SK-N-SH treated with all-trans-retinoic acid at 6 μM for 48 hours (cell line): ENCODE data around the gene SMAD3.

Experiments used
- ATAC-seq: fragments of 200-7000 bp; cut with Tn5 transposase; 3 replicates; pipeline ENCODE4 v1.9.1; 2020; ENCODE audit warnings: mild to moderate bottlenecking, moderate library complexity
- ARNTL ChIP-seq: fragments of 450-650 bp; formaldehyde crosslinking; IDR thresholded peaks from 2 replicates; pipeline ENCODE4 v1.5.0; 2020; ENCODE audit warnings: low read depth, mild to moderate bottlenecking, moderate library complexity, borderline replicate concordance
- BACH2 ChIP-seq: fragments of 250-450 bp; sonication (Bioruptor Pico); IDR thresholded peaks from 2 replicates; pipeline ENCODE4 v1.9.0; 2021; ENCODE audit warnings: mild to moderate bottlenecking, borderline replicate concordance
- CREB5 ChIP-seq: fragments of 250-450 bp; sonication (Bioruptor Pico); IDR thresholded peaks from 2 replicates; pipeline ENCODE4 v1.5.1; 2020; ENCODE audit warnings: low read depth, mild to moderate bottlenecking, moderate library complexity
- CSDC2 ChIP-seq: fragments of 250-450 bp; sonication (Bioruptor Pico); IDR thresholded peaks from 2 replicates; pipeline ENCODE4 v1.5.0; 2020; ENCODE audit warnings: mild to moderate bottlenecking, moderate library complexity
- CSRNP3 ChIP-seq: fragments of 250-450 bp; sonication (Bioruptor Pico); IDR thresholded peaks from 2 replicates; pipeline ENCODE4 v1.5.1; 2021; ENCODE audit warnings: mild to moderate bottlenecking, moderate library complexity
- ESRRG ChIP-seq: fragments of 250-450 bp; sonication (Bioruptor Pico); IDR thresholded peaks from 2 replicates; pipeline ENCODE4 v1.6.1; 2021; ENCODE audit warnings: mild to moderate bottlenecking
- GLIS3 ChIP-seq: fragments of 250-450 bp; sonication (Bioruptor Pico); IDR thresholded peaks from 2 replicates; pipeline ENCODE4 v1.5.0; 2020; ENCODE audit warnings: mild to moderate bottlenecking, moderate library complexity
- ISL1 ChIP-seq: fragments of 250-450 bp; sonication (Bioruptor Pico); IDR thresholded peaks from 2 replicates; pipeline ENCODE4 v2.1.2; 2022; ENCODE audit warnings: mild to moderate bottlenecking, moderate library complexity
- OSR1 ChIP-seq: fragments of 250-450 bp; sonication (Bioruptor Pico); IDR thresholded peaks from 2 replicates; pipeline ENCODE4 v1.8.0; 2022; ENCODE audit warnings: moderate library complexity, mild to moderate bottlenecking, inconsistent platforms
- PATZ1 ChIP-seq: fragments of 250-450 bp; sonication (Bioruptor Pico); IDR thresholded peaks from 2 replicates; pipeline ENCODE4 v1.8.0; 2020; ENCODE audit warnings: mild to moderate bottlenecking, moderate library complexity, borderline replicate concordance
- POU6F1 ChIP-seq: fragments of 250-450 bp; sonication (Bioruptor Pico); IDR thresholded peaks from 2 replicates; pipeline ENCODE4 v1.8.0; 2021; ENCODE audit warnings: low read depth, mild to moderate bottlenecking, moderate library complexity, borderline replicate concordance
- PPARA ChIP-seq: fragments of 250-450 bp; sonication (Bioruptor Pico); IDR thresholded peaks from 2 replicates; pipeline ENCODE4 v1.5.0; 2020; ENCODE audit warnings: mild to moderate bottlenecking, borderline replicate concordance
- RARB ChIP-seq: fragments of 250-450 bp; sonication (Bioruptor Pico); IDR thresholded peaks from 2 replicates; pipeline ENCODE4 v1.8.0; 2021; ENCODE audit warnings: mild to moderate bottlenecking, moderate library complexity
- SNAI2 ChIP-seq: fragments of 250-450 bp; sonication (Bioruptor Pico); IDR thresholded peaks from 2 replicates; pipeline ENCODE4 v1.5.0; 2020; ENCODE audit warnings: mild to moderate bottlenecking, moderate library complexity
- TCF4 ChIP-seq: fragments of 250-450 bp; sonication (Bioruptor Pico); IDR thresholded peaks from 2 replicates; pipeline ENCODE4 v1.8.0; 2021; ENCODE audit warnings: mild to moderate bottlenecking, moderate library complexity, borderline replicate concordance
- TOX ChIP-seq: fragments of 250-450 bp; sonication (Bioruptor Pico); IDR thresholded peaks from 2 replicates; pipeline ENCODE4 v1.8.0; 2021; ENCODE audit warnings: mild to moderate bottlenecking, moderate library complexity, borderline replicate concordance
- TSHZ2 ChIP-seq: fragments of 250-450 bp; sonication (Bioruptor Pico); IDR thresholded peaks from 2 replicates; pipeline ENCODE4 v1.5.0; 2020; ENCODE audit warnings: mild to moderate bottlenecking, moderate library complexity
- ZC3H10 ChIP-seq: fragments of 250-450 bp; sonication (Bioruptor Pico); IDR thresholded peaks from 2 replicates; pipeline ENCODE4 v1.5.1; 2021; ENCODE audit warnings: mild to moderate bottlenecking, moderate library complexity
- ZFP3 ChIP-seq: fragments of 250-450 bp; sonication (Bioruptor Pico); IDR thresholded peaks from 2 replicates; pipeline ENCODE4 v1.5.0; 2020; ENCODE audit warnings: mild to moderate bottlenecking, moderate library complexity
- ZFP30 ChIP-seq: fragments of 450-650 bp; formaldehyde crosslinking; IDR thresholded peaks from 2 replicates; pipeline ENCODE4 v1.5.0; 2022; ENCODE audit warnings: mild to moderate bottlenecking, moderate library complexity
- ZNF565 ChIP-seq: fragments of 450-650 bp; formaldehyde crosslinking; conservative IDR thresholded peaks from 2 replicates; pipeline ENCODE4 v1.5.0; 2020; ENCODE audit warnings: low read depth, mild to moderate bottlenecking, moderate library complexity
- ZNF70 ChIP-seq: fragments of 450-650 bp; formaldehyde crosslinking; IDR thresholded peaks from 2 replicates; pipeline ENCODE4 v1.5.0; 2020; ENCODE audit warnings: mild to moderate bottlenecking, moderate library complexity
- ZNF8 ChIP-seq: fragments of 450-650 bp; formaldehyde crosslinking; IDR thresholded peaks from 2 replicates; pipeline ENCODE4 v1.5.0; 2020; ENCODE audit warnings: mild to moderate bottlenecking, moderate library complexity

SMAD3 gene

GRCh38 chr15:67202991-67203390 is 137.6 kb downstream of the SMAD3 start:
- no peak for TF ChIP-seq BACH2 (CRISPR knock-in tag)
- TF ChIP-seq TSHZ2 = no peak
- no peak for TF ChIP-seq CSRNP3
- no peak for TF ChIP-seq TOX (CRISPR knock-in tag)
- no peak for TF ChIP-seq ISL1 (CRISPR knock-in tag)
- no peak for TF ChIP-seq ARNTL
- no peak for TF ChIP-seq CREB5 (CRISPR knock-in tag)
- TF ChIP-seq CSDC2 = no peak
- TF ChIP-seq ZNF70 (CRISPR knock-in tag) = no peak
- TF ChIP-seq ESRRG = no peak
- TF ChIP-seq ZFP3 = no peak
- TF ChIP-seq ZC3H10 (CRISPR knock-in tag) = no peak
- no peak for TF ChIP-seq POU6F1
- TF ChIP-seq PPARA (CRISPR knock-in tag) = no peak
- TF ChIP-seq RARB = no peak
- TF ChIP-seq OSR1 (CRISPR knock-in tag) = no peak
- no peak for TF ChIP-seq TCF4
- no peak for TF ChIP-seq GLIS3 (CRISPR knock-in tag)
- TF ChIP-seq PATZ1 (CRISPR knock-in tag) = no peak
- no peak for TF ChIP-seq ZNF565 (CRISPR knock-in tag)
- no peak for ATAC-seq

- TF ChIP-seq PATZ1 (CRISPR knock-in tag) = no peak
- no peak for TF ChIP-seq GLIS3 (CRISPR knock-in tag)
- no peak for TF ChIP-seq SNAI2 (CRISPR knock-in tag)
- no peak for TF ChIP-seq TOX (CRISPR knock-in tag)
- no peak for TF ChIP-seq ZFP30 (CRISPR knock-in tag)
- no peak for TF ChIP-seq ZNF70 (CRISPR knock-in tag)
- TF ChIP-seq POU6F1 = no peak
- TF ChIP-seq ZFP3 = no peak
- TF ChIP-seq TCF4 = no peak
- TF ChIP-seq ZNF8 (CRISPR knock-in tag) = no peak
- no peak for TF ChIP-seq CSDC2
- TF ChIP-seq PPARA (CRISPR knock-in tag) = no peak
- TF ChIP-seq ARNTL = no peak
- no peak for TF ChIP-seq CSRNP3
- no peak for TF ChIP-seq RARB
- ATAC-seq = no peak
Observed at GRCh38 chr15:67207555-67208207, 142.3 kb downstream of the SMAD3 start.
